ENCODE data around the gene STARD8. TPM values are rescaled to one million over a fixed set of nuclear protein-coding genes. Genes with fewer than 3 reads are reported as not detected.

Gene STARD8
- total RNA-seq, 4 donors from 2014 or later = 0.60 to 11.6 (median 3.2) TPM

DNA sequence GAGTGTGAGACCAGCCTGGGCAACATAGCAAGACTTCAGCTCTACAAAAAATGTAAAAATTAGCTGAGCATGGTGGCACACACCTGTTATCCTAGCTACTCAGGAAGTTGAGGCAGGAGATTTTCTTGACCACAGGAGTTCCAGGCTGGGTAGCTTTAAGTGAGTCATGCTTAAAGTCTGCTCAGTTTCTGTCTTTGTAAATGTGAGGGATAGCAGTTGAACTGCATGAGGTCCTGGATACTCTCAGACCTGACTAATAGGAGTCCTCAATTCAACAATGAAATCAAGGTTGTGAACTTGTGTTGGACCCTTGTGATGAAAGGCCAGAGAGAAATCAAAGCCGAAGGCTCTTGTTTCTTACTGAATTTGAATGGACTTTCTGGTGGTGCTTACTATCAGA is 45.2 kb downstream of the STARD8 start:
- H3K4me3 ChIP-seq = no peak overlapping the region
- no peaks in the 10 kb centered on the region for H3K9me3 ChIP-seq
- no peak for DNase-seq
- TF ChIP-seq POLR2A (IDR thresholded peaks at IDR 0.05) (no peak), EP300 (IDR thresholded peaks at IDR 0.05; ENCODE audit: low read depth) (no peak), POLR2AphosphoS5 (IDR thresholded peaks at IDR 0.05) (no peak)
- TF ChIP-seq, protein P1, sequence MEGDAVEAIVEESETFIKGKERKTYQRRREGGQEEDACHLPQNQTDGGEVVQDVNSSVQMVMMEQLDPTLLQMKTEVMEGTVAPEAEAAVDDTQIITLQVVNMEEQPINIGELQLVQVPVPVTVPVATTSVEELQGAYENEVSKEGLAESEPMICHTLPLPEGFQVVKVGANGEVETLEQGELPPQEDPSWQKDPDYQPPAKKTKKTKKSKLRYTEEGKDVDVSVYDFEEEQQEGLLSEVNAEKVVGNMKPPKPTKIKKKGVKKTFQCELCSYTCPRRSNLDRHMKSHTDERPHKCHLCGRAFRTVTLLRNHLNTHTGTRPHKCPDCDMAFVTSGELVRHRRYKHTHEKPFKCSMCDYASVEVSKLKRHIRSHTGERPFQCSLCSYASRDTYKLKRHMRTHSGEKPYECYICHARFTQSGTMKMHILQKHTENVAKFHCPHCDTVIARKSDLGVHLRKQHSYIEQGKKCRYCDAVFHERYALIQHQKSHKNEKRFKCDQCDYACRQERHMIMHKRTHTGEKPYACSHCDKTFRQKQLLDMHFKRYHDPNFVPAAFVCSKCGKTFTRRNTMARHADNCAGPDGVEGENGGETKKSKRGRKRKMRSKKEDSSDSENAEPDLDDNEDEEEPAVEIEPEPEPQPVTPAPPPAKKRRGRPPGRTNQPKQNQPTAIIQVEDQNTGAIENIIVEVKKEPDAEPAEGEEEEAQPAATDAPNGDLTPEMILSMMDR (IDR thresholded peaks at IDR 0.05) = no peak
- no peaks in the 10 kb centered on the region for H3K36me3 ChIP-seq
- peaks cover 6% of the 10 kb centered on the region for H3K27me3 ChIP-seq
- in situ Hi-C loops (cut with MboI; ENCODE audit: low pct_ligation_motif_present in 1 of 4, low pct_unique_long_range_greater_than_20kb in 1 of 4, low sequenced_read_pairs in 3 of 4) (no loop called here), intact Hi-C loops (cut with DNase I; ENCODE audit: low total_unique reads) (no loop called here)
- no peak overlapping the region for H3K27ac ChIP-seq
- WGBS, 2 donors (ENCODE audit: low coverage in 1 of 2) = 95% methylated on average over 1 of the region's 1 CpG; no CpG with 5 or more reads in 1 of the 2 donors
- H3K4me1 ChIP-seq = no peaks in the 10 kb centered on the region

DNA sequence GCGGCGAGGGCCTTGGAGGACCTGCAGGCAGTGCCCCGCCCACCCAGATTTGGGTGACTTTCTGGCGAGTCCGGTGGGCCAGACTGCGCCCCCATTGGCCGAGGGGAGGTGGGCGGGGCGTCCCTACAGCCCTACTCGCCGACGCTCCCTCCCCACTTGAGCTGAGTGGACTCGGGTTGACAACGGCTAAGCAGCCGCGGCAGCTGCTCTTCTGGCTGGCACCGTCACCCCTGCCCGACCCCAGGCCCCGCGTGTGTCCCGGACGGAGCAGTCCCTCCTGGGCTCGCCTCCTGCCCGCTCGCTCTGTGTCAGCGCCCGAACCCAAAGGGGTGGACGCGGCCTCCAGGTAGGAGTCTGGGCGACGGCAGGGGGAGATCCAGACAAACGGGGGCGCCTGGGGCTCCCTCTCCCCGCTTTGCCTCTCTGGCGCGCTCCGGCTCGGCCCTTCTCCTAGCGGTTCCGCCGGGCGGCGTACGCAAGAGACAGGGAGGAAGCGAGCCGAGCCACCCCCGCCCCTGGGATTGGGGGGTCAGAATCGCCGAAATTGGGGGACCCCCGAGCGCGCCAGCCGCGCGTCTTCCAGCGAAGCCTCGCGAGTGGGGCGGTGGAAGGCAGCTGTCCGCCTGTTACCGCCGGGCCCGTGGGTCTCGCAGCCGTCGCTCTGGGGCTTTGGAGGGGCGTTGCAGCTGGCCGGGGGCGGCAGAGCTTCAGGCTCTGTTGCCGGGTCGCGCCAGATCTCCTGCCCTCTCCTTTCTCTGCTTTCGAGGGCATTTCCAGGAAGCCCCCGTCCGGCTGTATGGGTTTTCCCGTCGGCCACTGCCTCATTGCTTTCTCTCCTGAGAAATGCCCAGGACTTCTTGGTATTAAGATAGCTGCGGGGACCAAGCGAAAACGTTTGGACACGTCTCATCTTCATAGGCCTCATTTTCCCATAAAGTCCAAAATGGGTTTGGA is 46.3 kb downstream of the STARD8 start:
- H3K4me1 ChIP-seq = no peaks in the 10 kb centered on the region
- WGBS, 2 donors (ENCODE audit: low coverage in 1 of 2) = 0 to 53% methylated on average over 4 to 77 of the region's 81 CpGs
- no peaks in the 10 kb centered on the region for H3K36me3 ChIP-seq
- TF ChIP-seq EP300 (IDR thresholded peaks at IDR 0.05; ENCODE audit: low read depth) = no peak
- TF ChIP-seq POLR2A (IDR thresholded peaks at IDR 0.05) = peak; percentile 47
- TF ChIP-seq POLR2AphosphoS5 (IDR thresholded peaks at IDR 0.05) = peak; percentile 52 to 71 (median 65)
- peak overlapping the region; percentile 22 to 53 (median 40) for H3K4me3 ChIP-seq
- no peaks in the 10 kb centered on the region for H3K9me3 ChIP-seq
- in situ Hi-C loops (cut with MboI; ENCODE audit: low pct_ligation_motif_present in 1 of 4, low pct_unique_long_range_greater_than_20kb in 1 of 4, low sequenced_read_pairs in 3 of 4) (no loop called here), intact Hi-C loops (cut with DNase I; ENCODE audit: low total_unique reads) (no loop called here)
- peak overlapping the region; percentile 30 to 65 (median 55) for H3K27ac ChIP-seq
- peaks cover 6% of the 10 kb centered on the region for H3K27me3 ChIP-seq
- peak; percentile 69 for DNase-seq

DNA sequence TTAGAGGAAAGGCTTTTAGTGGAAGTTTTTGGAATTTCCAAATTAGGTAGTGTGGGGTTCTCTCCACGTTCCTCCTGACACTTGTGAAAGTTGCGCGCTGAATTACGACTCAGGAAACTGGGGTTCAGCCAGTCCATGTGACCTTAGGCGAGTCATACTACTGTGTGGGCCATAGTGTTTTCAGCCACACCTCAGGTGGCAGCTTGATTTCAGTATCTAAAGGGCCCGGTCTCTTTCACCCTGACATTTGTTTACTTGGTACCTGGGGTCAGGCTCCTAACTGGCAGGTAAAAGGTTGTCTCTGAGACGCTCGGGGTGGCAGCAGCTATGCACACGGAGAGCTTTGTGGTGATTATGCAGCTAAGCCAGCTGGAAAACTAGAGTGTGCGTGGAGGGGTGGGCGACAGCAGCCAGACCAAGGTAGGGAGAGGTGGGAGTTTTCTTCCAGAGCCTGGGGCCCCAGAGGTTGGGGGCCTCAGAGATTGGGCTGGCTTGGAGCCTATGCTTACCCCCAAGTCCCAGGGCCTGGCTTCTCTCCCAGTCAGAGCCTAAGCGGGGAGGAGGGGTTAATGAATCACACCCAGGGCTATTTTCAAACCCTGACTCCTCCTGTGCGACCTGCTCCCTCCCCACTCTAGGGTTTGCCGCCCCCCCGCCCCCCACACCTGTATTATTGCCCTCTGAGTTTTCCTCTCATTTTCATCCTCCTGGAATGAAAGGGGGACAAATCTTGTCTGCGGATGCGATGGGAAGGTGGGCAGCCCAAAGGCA is 47.2 kb downstream of the STARD8 start:
- Histone ChIP-seq H3K4me1 (no peaks in the 10 kb centered on the region), H3K36me3 (no peaks in the 10 kb centered on the region), H3K27me3 (peaks cover 6% of the 10 kb centered on the region), H3K9me3 (no peaks in the 10 kb centered on the region), H3K4me3 (peak overlapping the region in 3 of 4 donors; percentile 6 to 53 (median 42)), H3K27ac (peak overlapping the region; percentile 3 to 65 (median 36))
- intact Hi-C loops (cut with DNase I; ENCODE audit: low total_unique reads) (no loop called here), in situ Hi-C loops (cut with MboI; ENCODE audit: low pct_ligation_motif_present in 1 of 4, low pct_unique_long_range_greater_than_20kb in 1 of 4, low sequenced_read_pairs in 3 of 4) (no loop called here)
- no peak for TF ChIP-seq EP300 (IDR thresholded peaks at IDR 0.05; ENCODE audit: low read depth)
- no peak for TF ChIP-seq POLR2A (IDR thresholded peaks at IDR 0.05)
- TF ChIP-seq POLR2AphosphoS5 (IDR thresholded peaks at IDR 0.05) = no peak
- TF ChIP-seq, protein P1 (IDR thresholded peaks at IDR 0.05) = no peak
- WGBS, 2 donors (ENCODE audit: low coverage in 1 of 2) = 60% methylated on average over 17 of the region's 17 CpGs; no CpG with 5 or more reads in 1 of the 2 donors
- DNase-seq = no peak

DNA sequence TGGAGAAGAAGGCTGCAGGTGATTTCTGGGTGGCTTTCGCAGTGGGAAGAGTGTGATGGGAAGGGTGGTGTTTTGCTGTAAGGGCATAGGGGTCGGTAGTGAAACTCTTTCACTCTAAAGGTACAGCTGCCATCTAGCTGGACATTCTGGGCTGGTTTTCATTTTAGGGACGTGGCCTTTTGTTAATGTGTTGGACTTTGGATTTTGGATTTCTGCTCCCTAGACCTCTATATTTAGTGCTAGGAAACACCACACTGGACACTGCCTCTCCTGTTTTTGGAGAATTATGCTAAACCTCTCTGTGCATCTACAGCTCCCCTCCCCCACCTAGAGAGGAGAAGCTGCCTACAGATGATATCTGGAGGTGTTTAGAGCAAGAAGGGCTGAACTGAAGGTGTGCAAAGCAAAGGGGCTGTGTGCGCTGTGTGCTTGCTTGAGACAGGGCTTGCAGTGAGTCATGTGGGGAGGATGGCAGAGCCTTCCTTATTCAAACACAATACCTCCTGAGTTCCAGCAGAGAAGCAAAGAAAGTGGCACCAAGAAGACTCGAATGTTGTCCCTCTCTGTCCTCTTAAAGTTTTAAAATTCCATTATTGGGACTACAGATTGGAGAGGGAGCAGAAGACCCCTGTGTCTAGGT is 47.9 kb downstream of the STARD8 start:
- DNase-seq = no peak
- no peaks in the 10 kb centered on the region for H3K4me1 ChIP-seq
- WGBS, 2 donors (ENCODE audit: low coverage in 1 of 2) = 58 to 80% methylated on average over 1 to 5 of the region's 5 CpGs
- H3K27ac ChIP-seq = peak overlapping the region in 1 of 4 donors; percentile 59
- intact Hi-C loops (cut with DNase I; ENCODE audit: low total_unique reads) = no loop called here
- no peaks in the 10 kb centered on the region for H3K9me3 ChIP-seq
- TF ChIP-seq EP300 (IDR thresholded peaks at IDR 0.05; ENCODE audit: low read depth) (no peak), POLR2AphosphoS5 (IDR thresholded peaks at IDR 0.05) (no peak), POLR2A (IDR thresholded peaks at IDR 0.05) (no peak)
- TF ChIP-seq, protein P1 (IDR thresholded peaks at IDR 0.05) = no peak
- peaks cover 6% of the 10 kb centered on the region for H3K27me3 ChIP-seq
- in situ Hi-C loops (cut with MboI; ENCODE audit: low pct_ligation_motif_present in 1 of 4, low pct_unique_long_range_greater_than_20kb in 1 of 4, low sequenced_read_pairs in 3 of 4) = no loop called here
- H3K36me3 ChIP-seq = no peaks in the 10 kb centered on the region
- H3K4me3 ChIP-seq = peak overlapping the region in 1 of 4 donors; percentile 53
